GM19239 (cell line): ENCODE data around the gene TTC28.
"Not testable (repeated sequence)": the region's sequence is repeated elsewhere in the genome, so short reads cannot be mapped to it uniquely, and the experiment has no call there.

Experiments used
- DNase-seq: peaks from one replicate; pipeline ENCODE4 v3.0.0; 2011; ENCODE audit warnings: low spot score; ENCODE audit not compliant: insufficient read length
- FAIRE-seq: peaks from 2 replicates; lab custom pipeline; 2011; peaks lifted over from hg19 to GRCh38; lab: Jason Lieb, UNC

Gene TTC28

DNA sequence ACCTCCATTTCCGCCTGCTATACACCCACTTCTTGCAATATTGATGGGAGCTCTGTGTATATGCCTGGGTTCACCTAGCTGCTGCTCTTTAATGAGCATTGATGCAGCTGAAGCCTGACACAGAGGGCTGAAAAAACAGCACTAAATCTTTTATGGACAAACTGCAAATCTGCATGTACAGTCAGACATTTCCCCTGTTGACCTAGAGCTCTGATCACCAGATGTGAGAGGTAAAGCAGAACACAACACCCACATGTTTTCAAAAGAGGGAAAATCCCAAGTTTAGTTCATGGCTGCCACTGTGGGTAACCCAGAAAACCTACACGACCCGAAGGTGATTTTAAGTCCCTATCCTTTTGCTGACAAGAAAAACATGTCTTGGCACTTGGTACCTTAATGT lies 457.6 kb downstream of the TTC28 start:
- DNase-seq (no peak), FAIRE-seq (no peak)

DNA sequence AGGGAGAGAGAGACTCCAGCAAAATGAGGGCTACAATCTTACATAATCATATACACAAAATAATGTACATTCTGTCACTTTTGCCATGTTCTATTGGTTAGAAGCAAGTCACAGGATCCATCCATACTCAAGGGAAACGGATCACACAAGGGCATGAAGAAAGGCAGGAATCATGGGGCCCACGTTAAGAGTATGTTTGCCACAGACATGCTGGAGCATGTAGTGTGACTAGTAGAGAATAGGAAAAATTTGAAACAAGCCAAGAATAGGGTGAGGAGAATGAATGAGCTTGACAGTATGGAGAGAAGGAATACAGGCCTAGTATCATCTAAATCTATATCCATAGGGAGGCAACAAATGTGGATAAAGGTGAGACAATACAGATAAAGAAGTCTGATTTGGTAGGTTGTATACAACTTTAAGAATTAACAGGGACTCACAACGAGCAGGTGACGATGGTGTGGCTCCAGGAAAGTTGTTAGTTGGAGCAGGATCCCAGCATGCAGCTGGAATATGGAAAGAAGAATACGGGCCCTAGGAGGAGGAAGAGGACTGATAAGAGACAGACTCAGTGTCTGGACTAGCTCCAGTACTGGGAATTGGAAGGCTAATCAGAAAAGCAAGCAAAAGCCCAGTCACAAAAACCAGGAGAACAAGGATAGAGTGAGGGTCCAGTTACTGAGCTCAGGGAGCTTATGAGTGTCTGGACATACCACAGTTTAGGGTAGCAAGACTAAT lies 458.8 kb downstream of the TTC28 start:
- no peak for FAIRE-seq
- DNase-seq: no peak

DNA sequence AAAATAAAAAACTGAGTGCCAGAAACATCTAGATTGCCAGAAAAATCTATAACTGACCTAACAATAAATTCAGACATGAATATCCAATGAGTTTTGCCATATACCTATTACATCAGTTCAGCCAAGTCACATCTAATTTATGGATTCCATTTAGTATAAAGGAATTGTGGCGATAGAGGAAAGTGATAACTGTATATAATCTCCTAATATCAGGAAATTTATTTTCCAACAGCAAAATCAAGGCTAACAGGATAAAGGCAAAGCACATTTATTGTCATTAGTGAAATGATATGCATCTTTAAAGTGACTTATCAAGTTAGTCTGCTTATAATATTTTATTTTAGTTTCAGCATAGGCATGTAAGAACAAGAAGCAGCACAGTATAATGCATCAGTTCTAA lies 462.4 kb downstream of the TTC28 start:
- no peak for FAIRE-seq
- no peak for DNase-seq

DNA sequence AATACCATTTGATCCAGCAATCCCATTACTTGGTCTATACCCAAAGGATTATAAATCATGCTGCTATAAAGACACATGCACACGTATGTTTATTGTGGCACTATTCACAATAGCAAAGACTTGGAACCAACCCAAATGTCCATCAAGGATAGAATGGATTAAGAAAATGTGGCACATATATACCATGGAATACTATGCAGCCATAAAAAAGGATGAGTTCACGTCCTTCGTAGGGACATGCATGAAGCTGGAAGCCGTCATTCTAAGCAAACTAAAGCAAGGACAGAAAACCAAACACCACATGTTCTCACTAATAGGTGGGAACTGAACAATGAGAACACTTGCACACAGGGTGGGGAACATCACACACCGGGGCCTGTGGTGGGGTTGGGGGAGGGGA lies 464.9 kb downstream of the TTC28 start:
- not testable (repeated sequence) for DNase-seq, FAIRE-seq

DNA sequence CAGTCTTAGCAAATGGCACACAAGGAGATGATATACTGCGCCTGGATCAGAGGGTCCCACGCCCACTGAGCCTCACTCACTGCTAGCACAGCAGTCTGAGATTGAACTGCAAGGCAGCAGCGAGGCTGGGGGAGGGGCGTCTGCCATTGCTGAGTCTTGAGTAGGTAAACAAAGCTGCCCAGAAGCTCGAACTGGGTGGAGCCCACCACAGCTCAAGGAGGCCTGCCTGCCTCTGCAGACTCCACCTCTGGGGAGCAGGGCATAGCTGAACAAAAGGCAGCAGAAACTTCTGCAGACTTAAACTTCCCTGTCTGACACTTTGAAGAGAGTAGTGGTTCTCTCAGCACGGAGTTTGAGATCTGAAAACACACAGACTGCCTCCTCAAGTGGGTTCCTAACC lies 470.2 kb downstream of the TTC28 start:
- FAIRE-seq, DNase-seq: not testable (repeated sequence)

DNA sequence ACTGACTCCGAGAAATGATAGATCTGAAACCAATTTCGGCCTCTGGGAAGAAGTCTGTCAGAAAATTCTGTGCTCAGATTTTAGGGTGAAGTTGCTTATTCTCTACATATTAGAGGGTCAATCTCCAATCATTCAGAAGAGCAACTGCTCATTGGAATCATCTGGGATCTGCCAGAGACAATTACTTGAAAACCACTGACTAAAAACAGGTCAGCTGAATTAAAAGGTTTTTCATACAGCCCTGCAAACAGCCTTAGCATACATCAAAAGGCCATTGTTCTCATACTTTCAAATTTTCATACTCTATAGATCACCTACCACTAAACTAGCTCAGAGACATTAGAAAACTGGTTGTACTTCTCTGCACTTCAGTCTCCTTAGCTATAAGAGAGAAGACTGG lies 470.9 kb downstream of the TTC28 start:
- no peak for DNase-seq
- FAIRE-seq: no peak

DNA sequence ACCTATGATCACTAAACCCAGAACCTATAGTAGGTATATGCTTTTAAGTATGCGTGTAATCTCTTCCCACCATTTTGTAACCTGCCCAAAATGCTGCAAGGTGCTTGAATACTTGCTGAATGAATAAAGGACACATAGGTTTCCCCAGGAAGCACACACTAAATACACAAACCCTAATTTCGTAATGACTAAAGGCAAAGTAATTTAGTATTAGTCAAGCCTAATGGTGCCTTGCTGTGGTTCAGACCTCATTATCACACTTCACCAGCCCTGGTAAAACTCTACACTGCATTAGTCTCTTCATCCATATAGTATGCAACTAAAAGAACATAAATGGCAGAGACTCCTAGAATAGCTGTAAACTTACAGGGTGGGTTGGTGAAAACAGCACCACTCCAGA lies 471.6 kb downstream of the TTC28 start:
- FAIRE-seq (no peak), DNase-seq (no peak)

DNA sequence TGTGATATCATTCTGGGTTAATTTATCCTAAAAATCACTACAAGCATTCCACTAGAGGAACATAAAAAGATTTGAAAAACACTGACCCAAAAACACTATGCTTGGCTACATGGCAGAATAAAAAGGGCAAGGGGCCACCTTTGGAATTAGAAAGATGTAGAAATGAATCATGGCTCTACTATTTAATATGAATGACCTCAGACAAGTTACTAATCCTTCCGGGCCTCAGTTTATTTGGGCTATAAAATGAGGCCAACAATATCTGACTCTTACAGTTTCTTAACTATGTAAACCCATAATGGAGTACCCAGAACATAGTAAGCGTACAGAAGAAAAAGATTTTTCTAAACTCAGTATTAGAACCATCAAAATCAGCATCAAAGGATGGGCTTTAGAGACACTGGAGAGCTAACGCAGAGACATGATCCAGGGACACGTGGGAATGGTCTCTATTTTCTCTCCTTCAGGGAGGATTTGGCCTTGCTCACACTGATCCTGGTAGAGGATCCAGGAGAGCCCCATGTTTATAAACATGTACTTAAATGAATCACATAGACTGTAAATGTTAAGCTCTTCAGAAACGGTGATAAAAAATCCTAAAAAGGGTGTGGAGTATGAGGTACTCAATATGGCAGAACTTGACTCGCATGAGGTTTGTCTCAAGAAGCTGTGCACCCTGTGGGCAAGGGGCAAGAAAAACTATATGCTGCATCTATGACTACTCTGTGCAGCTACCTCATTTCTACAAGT lies 472.2 kb downstream of the TTC28 start:
- FAIRE-seq (no peak), DNase-seq (no peak)

DNA sequence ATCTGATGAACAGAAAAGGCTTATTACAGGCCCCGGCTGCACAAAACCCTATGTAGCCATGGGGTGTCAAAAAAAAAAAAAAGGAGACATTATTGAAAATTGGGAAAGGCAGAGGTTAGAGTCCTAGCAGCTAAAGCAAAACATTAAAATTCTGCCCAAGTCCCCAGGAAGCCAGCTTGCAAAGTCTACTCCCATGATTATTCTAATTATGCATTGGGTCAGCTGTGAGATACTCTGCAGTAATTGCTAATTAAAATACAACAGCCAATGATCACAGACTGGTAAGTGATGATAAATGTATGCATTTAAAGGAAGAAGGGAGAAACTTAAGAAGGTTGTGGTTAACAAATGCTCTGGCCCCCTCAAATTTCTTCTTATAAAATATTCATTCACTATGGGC lies 473.7 kb downstream of the TTC28 start:
- FAIRE-seq: no peak
- no peak for DNase-seq

DNA sequence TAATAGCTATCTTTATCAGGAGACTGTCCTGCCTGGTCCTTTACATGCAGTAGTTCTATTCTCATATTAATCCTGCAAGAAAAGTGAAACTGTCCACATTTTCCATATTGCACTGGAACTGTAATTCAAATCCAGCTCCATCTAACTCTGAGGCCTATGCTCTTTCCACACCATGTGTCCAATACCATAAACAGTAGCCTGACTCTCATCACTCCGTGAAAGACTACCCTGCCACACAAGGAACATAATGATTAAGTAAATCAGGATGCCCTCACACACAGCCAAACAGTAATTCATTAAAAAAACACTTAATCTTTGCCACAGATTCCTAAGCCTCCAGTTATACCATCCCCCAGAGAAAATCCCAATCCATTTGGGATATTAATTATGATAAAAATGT lies 475.3 kb downstream of the TTC28 start:
- DNase-seq (no peak), FAIRE-seq (no peak)

DNA sequence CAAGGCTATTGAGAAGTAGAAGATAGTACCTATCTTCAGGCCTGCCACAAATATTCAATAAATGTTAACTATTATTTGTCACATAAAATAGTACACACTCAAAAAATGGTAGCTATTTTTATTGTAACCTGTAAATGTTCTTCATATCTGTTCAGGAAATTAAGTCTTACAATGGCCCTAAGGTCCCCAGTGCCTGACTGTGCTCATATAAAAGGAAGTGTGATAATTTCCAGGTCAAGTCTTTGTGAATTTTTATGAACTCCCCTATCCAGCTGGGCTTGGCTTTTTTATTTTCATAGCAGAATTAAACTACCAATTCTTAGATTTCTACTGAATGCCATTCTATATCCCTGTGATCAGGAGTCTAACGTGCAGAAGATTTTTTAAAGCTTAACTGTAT lies 476.4 kb downstream of the TTC28 start:
- DNase-seq: no peak
- no peak for FAIRE-seq

DNA sequence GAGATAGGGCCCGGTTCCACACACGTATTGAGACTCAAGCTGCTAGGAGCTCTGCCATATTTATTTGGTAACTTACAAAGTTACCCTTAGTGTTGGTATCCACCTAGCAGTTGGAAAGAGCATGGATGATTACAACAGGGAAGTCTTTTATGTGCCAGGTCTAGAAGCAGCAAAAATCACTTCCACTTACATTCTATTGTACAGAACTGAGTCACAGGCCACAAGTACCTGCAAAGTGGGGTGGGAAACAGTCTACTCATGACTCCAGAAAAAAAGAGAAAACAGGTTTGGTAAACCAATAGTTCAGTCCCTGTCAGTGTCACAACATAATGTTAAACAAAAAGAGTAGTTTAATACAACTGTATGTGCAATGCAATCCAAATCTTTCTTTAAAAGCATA lies 480.9 kb downstream of the TTC28 start:
- DNase-seq: no peak

DNA sequence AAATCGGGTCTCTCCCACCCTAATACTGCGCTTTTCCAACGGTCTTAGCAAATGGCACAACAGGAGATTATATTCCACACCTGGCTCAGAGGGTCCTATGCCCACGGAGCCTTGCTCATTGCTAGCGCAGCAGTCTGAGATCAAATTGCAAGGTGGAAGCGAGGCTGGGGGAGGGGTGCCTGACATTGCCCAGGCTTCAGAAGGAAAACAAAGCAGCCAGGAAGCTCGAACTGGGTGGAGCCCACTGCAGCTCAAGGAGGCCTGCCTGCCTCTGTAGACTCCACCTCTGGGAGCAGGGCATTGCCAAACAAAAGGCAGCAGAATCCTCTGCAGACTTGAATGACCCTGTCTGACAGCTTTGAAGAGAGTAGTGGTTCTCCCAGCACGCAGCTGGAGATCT lies 488.1 kb downstream of the TTC28 start:
- FAIRE-seq, DNase-seq: not testable (repeated sequence)

More for the DNA sequence above, 480.9 kb downstream of the TTC28 start:
- no peak for FAIRE-seq

DNA sequence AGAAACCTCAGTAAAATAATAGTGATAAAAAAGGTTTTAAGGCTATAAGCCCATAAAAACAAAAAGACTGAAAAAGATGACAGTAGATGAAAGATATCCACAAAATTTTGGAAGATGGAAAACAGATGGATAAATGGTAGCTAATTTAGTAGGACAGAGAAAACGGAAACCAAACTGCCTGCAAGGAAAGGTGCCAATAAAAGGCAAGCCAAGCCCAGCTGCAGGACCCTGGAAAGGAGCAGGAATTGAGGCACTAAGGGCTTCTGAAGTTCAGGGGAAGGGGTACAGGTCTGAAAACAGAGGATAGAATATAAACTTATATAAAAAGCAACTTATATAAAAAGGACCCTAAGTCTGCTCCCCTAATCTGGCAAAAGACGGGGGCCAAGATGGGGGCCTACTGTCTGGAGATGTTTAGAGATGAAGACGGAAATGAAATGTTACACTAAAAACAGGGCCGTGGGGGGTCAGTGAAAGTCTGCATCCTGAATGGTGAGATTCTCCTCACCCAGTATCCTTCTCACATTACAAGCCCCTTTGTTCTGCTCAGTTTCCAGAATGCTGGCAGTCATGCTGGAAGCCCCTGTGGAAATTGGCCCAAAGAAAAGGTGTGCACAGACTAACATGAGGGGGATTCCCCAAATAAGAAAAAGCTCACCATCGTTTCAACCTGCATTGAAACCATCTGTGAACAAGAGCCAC lies 491.3 kb downstream of the TTC28 start:
- no peak for DNase-seq
- FAIRE-seq: no peak

DNA sequence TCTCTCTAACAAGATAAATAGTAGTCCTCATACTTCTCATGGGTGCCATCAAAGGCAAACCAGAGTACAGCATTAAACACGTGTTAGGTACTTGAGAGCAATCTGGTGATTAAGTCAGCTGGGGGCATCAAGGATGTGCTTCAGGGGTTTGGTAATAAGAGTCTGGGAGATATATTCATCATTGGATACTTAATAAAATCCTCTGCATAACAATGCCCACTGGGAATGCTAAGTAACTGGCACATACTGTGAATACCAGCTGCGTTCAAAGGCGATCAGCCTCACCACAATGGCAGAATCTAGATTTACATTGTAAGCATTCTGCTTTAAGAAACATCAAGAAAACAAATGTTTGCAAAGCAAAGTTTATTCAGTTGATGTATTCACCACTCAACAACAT lies 492.0 kb downstream of the TTC28 start:
- FAIRE-seq: no peak
- no peak for DNase-seq

DNA sequence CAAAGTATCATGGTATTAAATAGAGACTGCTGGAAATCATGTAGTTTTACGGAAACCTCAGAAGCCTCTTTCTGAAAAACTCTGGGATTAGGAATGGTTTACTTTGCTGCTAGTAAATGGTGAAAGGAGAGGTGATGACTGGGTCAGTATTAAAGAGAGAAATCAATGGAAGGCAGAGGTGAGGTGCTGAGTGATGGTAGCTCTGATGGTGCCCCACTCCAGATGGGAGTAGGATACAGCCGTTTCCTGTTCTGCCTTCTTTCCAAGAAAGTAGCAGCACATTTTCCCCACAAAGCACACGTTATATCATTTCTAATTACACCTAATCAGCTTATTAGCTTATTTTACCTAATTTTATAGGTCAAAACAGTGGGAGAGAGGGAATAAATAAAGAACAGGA lies 493.0 kb downstream of the TTC28 start:
- FAIRE-seq: no peak

DNA sequence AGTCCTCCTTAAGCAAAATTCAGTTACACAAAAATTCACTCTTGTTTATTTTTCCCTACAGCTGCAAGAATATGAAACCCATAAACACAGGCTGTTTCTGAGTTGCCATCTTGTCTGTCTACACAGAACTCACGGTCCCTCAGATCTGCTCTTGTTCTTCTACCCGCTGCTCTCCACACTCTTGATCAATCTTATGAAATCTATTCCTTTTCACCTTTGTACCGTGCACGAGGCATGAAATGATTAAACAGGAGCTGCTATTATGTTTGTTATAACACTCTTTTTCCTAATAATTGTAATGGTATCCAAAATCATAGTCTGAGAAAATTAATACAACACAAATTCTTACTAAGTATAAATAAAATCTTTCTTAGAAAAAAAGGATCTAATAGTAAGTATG lies 494.5 kb downstream of the TTC28 start:
- no peak for DNase-seq
- no peak for FAIRE-seq

More for the DNA sequence above, 493.0 kb downstream of the TTC28 start:
- no peak for DNase-seq

DNA sequence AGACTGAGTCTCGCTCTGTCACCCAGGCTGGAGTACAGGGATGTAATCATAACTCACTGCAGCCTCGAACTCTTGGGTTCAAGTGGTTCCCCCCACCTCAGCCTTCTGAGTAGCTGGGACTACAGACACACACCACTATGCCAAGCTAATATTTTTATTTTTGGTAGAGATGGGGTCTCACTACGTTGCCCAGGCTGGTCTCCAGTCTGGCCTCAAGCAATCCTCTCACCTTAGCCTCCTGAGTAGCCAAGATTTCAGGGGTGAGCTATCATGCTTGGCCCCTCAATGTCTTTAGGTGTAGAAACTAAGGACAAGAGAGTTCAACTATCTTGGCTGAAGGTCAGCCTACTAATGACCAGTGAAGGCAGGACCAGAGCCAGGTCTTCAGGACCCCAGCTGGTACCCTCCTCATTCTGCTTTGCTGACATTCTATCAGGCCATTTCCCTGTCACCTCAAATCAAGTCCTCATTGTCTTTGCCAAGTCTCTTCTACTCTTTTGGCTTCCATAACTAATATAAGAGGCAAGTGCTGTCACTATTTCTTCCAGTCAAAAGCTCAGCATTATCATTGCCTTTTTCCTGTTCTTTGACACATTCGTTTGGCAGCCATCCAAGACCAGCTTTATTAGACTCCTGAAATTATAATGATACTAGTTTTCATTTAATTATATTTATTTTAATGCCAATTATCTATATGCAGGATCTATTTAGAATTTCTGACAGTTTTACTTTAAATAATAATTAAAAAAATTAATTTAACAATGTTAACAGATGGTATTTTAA lies 496.4 kb downstream of the TTC28 start:
- FAIRE-seq: no peak
- DNase-seq: no peak

DNA sequence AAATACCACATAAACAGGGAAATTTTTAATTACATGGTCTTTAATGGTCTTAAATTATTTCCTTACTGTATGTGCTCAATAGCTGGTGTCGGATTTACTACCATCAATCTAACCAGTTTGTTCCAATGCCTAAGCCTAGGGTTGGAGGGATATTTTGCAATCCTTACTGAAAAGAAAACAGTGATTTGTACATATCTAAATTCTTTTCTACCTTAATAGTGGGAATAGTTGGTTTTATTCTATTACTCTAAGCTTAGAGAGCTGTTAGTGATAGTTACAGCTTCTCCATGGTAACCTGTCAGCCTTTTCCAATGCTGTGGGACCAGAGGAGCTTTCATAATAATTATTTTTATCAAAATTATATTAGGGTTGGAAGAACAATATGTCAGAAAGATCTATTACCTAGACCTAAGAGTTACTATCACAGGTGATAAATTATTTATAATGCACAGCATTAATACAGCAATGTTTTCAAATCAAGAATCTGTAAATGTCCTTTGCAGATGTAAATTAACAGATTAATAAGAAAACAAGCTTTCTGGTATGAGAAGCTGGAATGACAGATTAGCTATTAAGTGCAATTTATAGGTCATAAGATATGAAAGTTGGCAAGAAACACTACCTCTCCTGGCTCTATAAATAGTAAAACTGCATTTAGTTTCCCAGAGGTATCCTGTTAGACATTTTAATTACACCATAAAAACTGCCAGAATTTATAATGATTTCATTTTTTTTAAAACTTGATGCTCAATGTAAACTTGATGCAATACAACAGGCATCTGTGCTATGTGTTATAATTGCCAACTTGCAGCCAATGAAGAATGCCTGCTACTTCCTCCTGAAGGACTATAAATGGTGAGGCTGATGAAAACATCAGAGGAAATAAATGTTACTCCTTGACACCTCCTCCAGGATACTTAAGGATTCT lies 498.6 kb downstream of the TTC28 start:
- no peak for DNase-seq
- FAIRE-seq: no peak
